Measurements from ENCODE around the gene CMTM8. TPM values are rescaled to one million over a fixed set of nuclear protein-coding genes. Genes with fewer than 3 reads are reported as not detected.

The CMTM8 gene
- total and polyA plus RNA-seq, 2 of the 8 experiments (the other 6 are each of a cell fraction or from before 2014, with no cell fraction given) = 10.5 to 22.4 TPM

DNA sequence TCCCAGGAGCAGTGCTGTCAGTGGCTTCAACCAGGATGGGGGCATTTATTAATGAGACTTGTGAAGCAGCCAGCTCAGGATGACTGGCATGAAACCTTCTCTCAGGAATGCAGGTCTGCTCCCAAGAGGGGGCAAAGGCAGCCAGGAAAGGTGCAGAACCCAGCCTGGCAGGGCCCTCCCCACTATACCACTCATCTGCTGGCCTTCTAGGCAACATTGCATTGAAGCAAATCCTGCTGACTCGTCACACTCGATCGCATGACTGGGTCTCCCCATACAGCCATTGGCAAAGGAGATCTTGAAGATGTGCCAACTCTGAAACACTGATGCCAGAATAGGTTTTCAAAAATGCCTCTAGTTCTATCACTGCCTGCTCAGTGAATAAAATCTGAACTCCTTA, 87.4 kb downstream of the CMTM8 start:
- no peaks in the 10 kb centered on the region for H3K36me3 ChIP-seq (ENCODE audit: control insufficient read depth in 2 of 4, insufficient read depth in 4 of 4, low read length in 3 of 4)
- no peak overlapping the region for H2BK5ac ChIP-seq (ENCODE audit: low read depth, low read length)
- H3K79me2 ChIP-seq (ENCODE audit: control insufficient read depth in 1 of 2, insufficient read depth in 2 of 2, low read length in 2 of 2) = no peaks in the 10 kb centered on the region
- no peak overlapping the region for H2BK120ac ChIP-seq (replicated peaks; ENCODE audit: low read depth, low read length)
- no peaks in the 10 kb centered on the region for H3K9me3 ChIP-seq (ENCODE audit: insufficient read depth in 2 of 2, low read depth in 1 of 2, low read length in 1 of 2)
- H2AK5ac ChIP-seq (ENCODE audit: low read depth, low read length) = peak overlapping the region; percentile 25; the same call in 1 of the 2 replicates
- TF ChIP-seq RAD21 (IDR thresholded peaks at IDR 0.05 in 1 of 2, conservative IDR thresholded peaks at IDR 0.05 in 1 of 2; ENCODE audit: low read depth in 2 of 2, low read length in 2 of 2) (no peak), MAFK (IDR thresholded peaks at IDR 0.05; ENCODE audit: low read depth, low read length) (peak; percentile 64; the same call in 1 of the 2 replicates), E2F6 (IDR thresholded peaks at IDR 0.05) (no peak), TEAD4 (IDR thresholded peaks at IDR 0.05; ENCODE audit: low read depth, low read length) (no peak), KDM1A (IDR thresholded peaks at IDR 0.05; ENCODE audit: borderline replicate concordance, low read length) (no peak)
- H3K4ac ChIP-seq (replicated peaks; ENCODE audit: insufficient read length, low read depth, low read length) = no peak overlapping the region
- H3K23ac ChIP-seq (ENCODE audit: insufficient read length) = no peak overlapping the region
- no peak for FAIRE-seq
- H2AFZ ChIP-seq (ENCODE audit: low read length) = no peak overlapping the region
- H3K18ac ChIP-seq (ENCODE audit: extremely low read depth, low read length) = peak overlapping the region; percentile 55; the same call in 1 of the 2 replicates
- H3K79me1 ChIP-seq (ENCODE audit: low read depth, low read length) = 0 out of 2 replicates have a peak, but pooled peaks cover 6% of the 10 kb centered on the region
- peak overlapping the region; percentile 20; the same call in 1 of the 2 replicates for H2BK12ac ChIP-seq (ENCODE audit: low read depth, low read length)
- no peak overlapping the region for H4K5ac ChIP-seq (ENCODE audit: insufficient read length, low read depth, low read length)
- peaks cover 7 to 21% (median 19%) of the 10 kb centered on the region in 4 experiments for H3K4me1 ChIP-seq (replicated peaks in 1 of 4; ENCODE audit: control insufficient read depth in 3 of 4, insufficient read depth in 4 of 4, low read length in 3 of 4)
- POLR2A ChIA-PET (ENCODE audit: partially characterized antibody) = no interaction called here
- no peak overlapping the region for H3K9ac ChIP-seq (replicated peaks in 1 of 4; ENCODE audit: extremely low read depth in 1 of 4, low read depth in 3 of 4, low read length in 3 of 4)
- H3K23me2 ChIP-seq (ENCODE audit: low read depth, low read length) = no peaks in the 10 kb centered on the region
- peak overlapping the region; percentile 52; the same call in 1 of the 2 replicates for H2BK20ac ChIP-seq (ENCODE audit: low read length)
- no peak overlapping the region for H3K56ac ChIP-seq (replicated peaks; ENCODE audit: insufficient read length, low read depth, low read length)
- no peak overlapping the region for H3K14ac ChIP-seq (ENCODE audit: insufficient read length)
- no peak overlapping the region for H2BK15ac ChIP-seq (ENCODE audit: low read length)
- no peak for DNase-seq (ENCODE audit: low read depth in 1 of 2, low spot score in 2 of 2)
- H3K4me3 ChIP-seq (ENCODE audit: extremely low read depth in 1 of 4, insufficient read depth in 2 of 4, low read depth in 3 of 4, low read length in 4 of 4) = no peak overlapping the region
- no peaks in the 10 kb centered on the region for H3K27me3 ChIP-seq (replicated peaks in 1 of 4; ENCODE audit: control insufficient read depth in 3 of 4, extremely low read depth in 1 of 4, insufficient read depth in 3 of 4, low read length in 3 of 4)
- no peak overlapping the region for H3K27ac ChIP-seq (ENCODE audit: low read depth, low read length)
- H4K8ac ChIP-seq (ENCODE audit: extremely low read depth, insufficient read depth, low read length) = no peak overlapping the region
- H4K91ac ChIP-seq (replicated peaks; ENCODE audit: insufficient read length, low read length) = no peak overlapping the region
- no peaks in the 10 kb centered on the region for H4K20me1 ChIP-seq (replicated peaks in 1 of 2; ENCODE audit: control insufficient read depth in 1 of 2, insufficient read depth in 2 of 2, low read length in 2 of 2)
- WGBS, 2 experiments (ENCODE audit: extremely low coverage in 1 of 2, insufficient coverage in 1 of 2, insufficient read length in 1 of 2, insufficient replicate concordance in 2 of 2, low coverage in 1 of 2, low lambda C conversion rate in 2 of 2, missing lambda C conversion rate in 1 of 2) = 88% methylated on average over 3 of the region's 3 CpGs; no CpG with 5 or more reads in 1 of the 2 experiments
- CTCF ChIA-PET (ENCODE audit: partially characterized antibody) = interaction anchor here (0.6 to 4.1 kb wide), 8 partner anchors 9 to 150 kb away, joined by 3 to 41 read pairs (median 4); no protein-coding TSS in a partner anchor
- peak overlapping the region; percentile 28 to 43; a peak in 2 of 4 replicates for H3K4me2 ChIP-seq (ENCODE audit: insufficient read depth in 1 of 2, low read depth in 2 of 2, low read length in 2 of 2)
